Astrocyte (in vitro differentiated cells and primary cell): Measurements from ENCODE around the gene VPS13D. TPM values are rescaled to one million over a fixed set of nuclear protein-coding genes. Genes with fewer than 3 reads are reported as not detected.

Experiments
- DNase-seq: peaks from one replicate; pipeline ENCODE4 v3.0.0-alpha.2; 2010; ENCODE audit warnings: low read depth
- FAIRE-seq: peaks from 2 replicates; lab custom pipeline; 2011; peaks lifted over from hg19 to GRCh38; lab: Jason Lieb, UNC
- H2AFZ ChIP-seq: 2 replicates; pipeline ENCODE4 v1.6.0; 2012; ENCODE audit warnings: low read depth, low read length, inconsistent platforms
- H3K27ac ChIP-seq: 2 replicates; pipeline ENCODE4 v1.5.1; 2011; ENCODE audit warnings: low read depth, low read length, inconsistent platforms
- H3K27me3 ChIP-seq: 2 replicates; pipeline ENCODE4 v1.6.0; 2011; ENCODE audit warnings: low read length, inconsistent platforms; ENCODE audit not compliant: insufficient read depth
- H3K36me3 ChIP-seq: 2 replicates; pipeline ENCODE4 v1.5.1; 2011; ENCODE audit warnings: low read length, inconsistent platforms; ENCODE audit not compliant: insufficient read depth
- H3K4me1 ChIP-seq: 2 replicates; pipeline ENCODE4 v1.5.1; 2011; ENCODE audit warnings: low read length, inconsistent platforms; ENCODE audit not compliant: insufficient read depth
- H3K4me2 ChIP-seq: 2 replicates; pipeline ENCODE4 v1.6.0; 2012; ENCODE audit warnings: low read length, inconsistent platforms
- H3K4me3 ChIP-seq: 2 replicates; pipeline ENCODE4 v1.5.1; 2011; ENCODE audit warnings: low read depth, mild to moderate bottlenecking, low read length, inconsistent platforms; ENCODE audit not compliant: insufficient read depth
- H3K79me2 ChIP-seq: 2 replicates; pipeline ENCODE4 v1.6.0; 2012; ENCODE audit warnings: mild to moderate bottlenecking, low read length, inconsistent platforms; ENCODE audit not compliant: insufficient read depth
- H3K9ac ChIP-seq: 2 replicates; pipeline ENCODE4 v1.6.0; 2012; ENCODE audit warnings: mild to moderate bottlenecking, low read length, inconsistent platforms
- H3K9me3 ChIP-seq: 2 replicates; pipeline ENCODE4 v1.5.1; 2012; ENCODE audit warnings: low read depth, mild to moderate bottlenecking, low read length, inconsistent platforms; ENCODE audit not compliant: insufficient read depth
- H4K20me1 ChIP-seq: 2 replicates; pipeline ENCODE4 v1.6.0; 2012; ENCODE audit warnings: low read length, inconsistent platforms; ENCODE audit not compliant: insufficient read depth
- H3K27ac Mint-ChIP-seq: one replicate; pipeline ENCODE4 v1.8.0; 2021; ENCODE audit warnings: mild to moderate bottlenecking, mixed read lengths; ENCODE audit not compliant: unreplicated experiment
- H3K27me3 Mint-ChIP-seq: one replicate; pipeline ENCODE4 v1.8.0; 2021; ENCODE audit warnings: low read depth, mixed read lengths; ENCODE audit not compliant: unreplicated experiment
- H3K36me3 Mint-ChIP-seq: one replicate; pipeline ENCODE4 v1.8.0; 2021; ENCODE audit warnings: low read depth, mixed read lengths; ENCODE audit not compliant: unreplicated experiment
- H3K4me1 Mint-ChIP-seq: one replicate; pipeline ENCODE4 v1.8.0; 2021; ENCODE audit warnings: low read depth, mixed read lengths; ENCODE audit not compliant: unreplicated experiment
- H3K4me3 Mint-ChIP-seq: one replicate; pipeline ENCODE4 v1.8.0; 2021; ENCODE audit warnings: mild to moderate bottlenecking, moderate library complexity, mixed read lengths; ENCODE audit not compliant: unreplicated experiment
- H3K9me3 Mint-ChIP-seq: one replicate; pipeline ENCODE4 v1.8.0; 2021; ENCODE audit warnings: mild to moderate bottlenecking, mixed read lengths; ENCODE audit not compliant: unreplicated experiment
- CTCF ChIP-seq: IDR thresholded peaks from 2 replicates; pipeline ENCODE4 v1.5.1; 2011; ENCODE audit warnings: low read depth, mild to moderate bottlenecking, inconsistent platforms, low read length, moderate library complexity; ENCODE audit not compliant: insufficient read depth
- EZH2 ChIP-seq: IDR thresholded peaks from 2 replicates; pipeline ENCODE4 v1.6.1; 2012; ENCODE audit warnings: mild to moderate bottlenecking, low read length, inconsistent platforms; ENCODE audit not compliant: insufficient read depth
- total RNA-seq: library from RNA; stranded (reverse); gene quantifications from 2 replicates; pipeline ENCODE4 v1.2.1, GENCODE V29; 2021

The VPS13D gene
- total RNA-seq, 1 donor from 2014 or later = 25.9 TPM

- H3K4me1 ChIP-seq = peaks cover 14% of the 10 kb centered on the region
- H3K9ac ChIP-seq = no peak overlapping the region
- Mint-ChIP-seq H3K9me3 (no peaks in the 10 kb centered on the region), H3K27me3 (no peaks in the 10 kb centered on the region), H3K36me3 (peaks cover 13% of the 10 kb centered on the region), H3K4me1 (peaks cover 19% of the 10 kb centered on the region), H3K4me3 (no peak overlapping the region), H3K27ac (no peak overlapping the region)
- no peak overlapping the region for H2AFZ ChIP-seq
- H3K27me3 ChIP-seq = no peaks in the 10 kb centered on the region
- H3K9me3 ChIP-seq = no peaks in the 10 kb centered on the region
- TF ChIP-seq EZH2 (no peak), CTCF (no peak)
- DNase-seq (no peak), FAIRE-seq (no peak)
- H4K20me1 ChIP-seq = no peaks in the 10 kb centered on the region
- H3K4me3 ChIP-seq = no peak overlapping the region
- no peaks in the 10 kb centered on the region for H3K79me2 ChIP-seq
- H3K4me2 ChIP-seq = no peak overlapping the region
- H3K36me3 ChIP-seq = peaks cover 9% of the 10 kb centered on the region
- H3K27ac ChIP-seq = no peak overlapping the region
Observed at GRCh38 chr1:12402159-12402673, 172.4 kb downstream of the VPS13D start.

- Histone ChIP-seq H2AFZ (no peak overlapping the region), H3K9ac (no peak overlapping the region), H3K4me2 (no peak overlapping the region), H3K27ac (no peak overlapping the region), H3K79me2 (no peaks in the 10 kb centered on the region), H3K36me3 (peaks cover 9% of the 10 kb centered on the region), H3K9me3 (no peaks in the 10 kb centered on the region), H3K27me3 (no peaks in the 10 kb centered on the region), H4K20me1 (no peaks in the 10 kb centered on the region), H3K4me3 (no peak overlapping the region), H3K4me1 (peaks cover 18% of the 10 kb centered on the region)
- DNase-seq = no peak
- Mint-ChIP-seq H3K27ac (no peak overlapping the region), H3K4me1 (peaks cover 19% of the 10 kb centered on the region), H3K27me3 (no peaks in the 10 kb centered on the region), H3K36me3 (peaks cover 13% of the 10 kb centered on the region), H3K4me3 (no peak overlapping the region), H3K9me3 (no peaks in the 10 kb centered on the region)
- no peak for FAIRE-seq
- no peak for TF ChIP-seq CTCF
- TF ChIP-seq EZH2 = no peak
Observed at GRCh38 chr1:12402842-12403241, 173.0 kb downstream of the VPS13D start.

DNA sequence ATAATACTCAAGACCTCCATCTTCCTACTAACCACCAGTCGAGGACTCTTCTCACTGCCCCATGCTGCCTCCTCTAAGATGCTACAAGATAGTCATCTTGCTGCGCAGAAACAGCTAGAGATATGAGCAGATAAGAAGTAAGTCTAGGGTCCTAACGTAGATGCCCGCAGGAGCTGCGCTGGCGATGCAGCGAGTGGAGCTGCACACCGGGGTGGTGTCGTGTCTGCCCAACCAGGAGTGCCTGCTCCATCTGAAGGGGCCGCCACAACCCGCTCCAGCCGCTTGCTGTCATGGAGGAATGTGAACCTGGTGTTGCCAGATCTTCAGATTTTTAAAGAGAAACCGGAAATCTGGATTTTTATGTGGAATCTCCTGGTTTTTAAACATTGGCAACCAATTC lies 175.1 kb downstream of the VPS13D start:
- no peak overlapping the region for H2AFZ ChIP-seq
- H3K27me3 ChIP-seq = no peaks in the 10 kb centered on the region
- FAIRE-seq = no peak
- Mint-ChIP-seq H3K27ac (no peak overlapping the region), H3K36me3 (peaks cover 17% of the 10 kb centered on the region), H3K4me3 (no peak overlapping the region), H3K4me1 (peaks cover 19% of the 10 kb centered on the region), H3K9me3 (no peaks in the 10 kb centered on the region), H3K27me3 (no peaks in the 10 kb centered on the region)
- peaks cover 10% of the 10 kb centered on the region for H3K36me3 ChIP-seq
- peaks cover 18% of the 10 kb centered on the region for H3K4me1 ChIP-seq
- no peaks in the 10 kb centered on the region for H3K79me2 ChIP-seq
- DNase-seq = no peak
- H3K4me2 ChIP-seq = no peak overlapping the region
- no peaks in the 10 kb centered on the region for H4K20me1 ChIP-seq
- no peak overlapping the region for H3K9ac ChIP-seq
- no peaks in the 10 kb centered on the region for H3K9me3 ChIP-seq
- H3K4me3 ChIP-seq = no peak overlapping the region
- TF ChIP-seq CTCF (no peak), EZH2 (no peak)
- no peak overlapping the region for H3K27ac ChIP-seq
